ENCODE results near the gene PPP1R3D. TPM values are rescaled to one million over a fixed set of nuclear protein-coding genes. Genes with fewer than 3 reads are reported as not detected.

Gene PPP1R3D, protein sequence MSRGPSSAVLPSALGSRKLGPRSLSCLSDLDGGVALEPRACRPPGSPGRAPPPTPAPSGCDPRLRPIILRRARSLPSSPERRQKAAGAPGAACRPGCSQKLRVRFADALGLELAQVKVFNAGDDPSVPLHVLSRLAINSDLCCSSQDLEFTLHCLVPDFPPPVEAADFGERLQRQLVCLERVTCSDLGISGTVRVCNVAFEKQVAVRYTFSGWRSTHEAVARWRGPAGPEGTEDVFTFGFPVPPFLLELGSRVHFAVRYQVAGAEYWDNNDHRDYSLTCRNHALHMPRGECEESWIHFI
- 3.7 and 5.7 TPM in 2 replicates for total RNA-seq

DNA sequence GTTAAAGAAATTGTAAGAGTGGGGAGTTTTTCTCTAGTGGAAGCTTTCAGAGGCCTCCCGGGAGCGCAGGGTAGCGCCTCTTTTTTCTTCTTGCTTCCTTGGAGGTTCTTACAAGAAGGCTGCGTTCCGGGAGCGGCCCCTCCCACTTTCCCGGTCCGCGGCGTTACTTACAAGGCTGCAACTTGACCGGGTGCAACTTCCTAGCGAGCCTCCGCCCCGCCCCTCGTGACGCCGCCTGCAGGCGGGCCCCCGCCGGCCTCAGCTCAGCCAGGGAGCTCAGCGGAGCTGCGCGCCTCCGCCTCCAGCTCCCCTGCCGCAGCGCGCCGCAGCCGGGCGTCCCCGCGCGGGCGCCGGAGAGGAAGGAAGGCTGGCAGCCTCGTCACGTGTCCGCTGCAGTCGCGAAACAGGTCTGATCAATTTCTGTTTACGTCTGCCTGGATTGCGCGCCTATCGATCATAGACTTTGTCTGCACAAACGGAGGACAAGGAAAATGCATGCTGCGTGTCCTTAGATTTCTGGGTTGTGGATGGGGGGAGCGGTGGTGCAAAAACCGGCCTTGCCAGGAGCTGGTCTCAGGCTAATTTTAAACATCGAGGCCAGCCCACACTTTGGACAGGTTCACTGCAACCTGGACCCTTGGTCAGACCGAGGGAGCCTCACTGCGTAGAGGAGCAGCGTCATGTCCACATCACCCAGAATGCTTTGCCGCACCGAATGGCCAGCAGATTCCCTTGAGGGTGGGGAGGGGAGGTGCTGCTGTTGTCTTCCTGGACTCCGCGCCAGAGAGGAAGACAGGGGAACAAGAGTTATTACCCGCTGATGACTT, at the start of gene PPP1R3D, which contains the start of gene FAM217B:
Gene PPP1R3D, minus strand, starts transcription at position 177 of the 827 bp plus-strand sequence. CDS start 374 bp downstream, outside the sequence.
Gene FAM217B, plus strand, starts transcription at position 261 of the 827 bp plus-strand sequence. CDS start 3,555 bp downstream, outside the sequence.

DNA sequence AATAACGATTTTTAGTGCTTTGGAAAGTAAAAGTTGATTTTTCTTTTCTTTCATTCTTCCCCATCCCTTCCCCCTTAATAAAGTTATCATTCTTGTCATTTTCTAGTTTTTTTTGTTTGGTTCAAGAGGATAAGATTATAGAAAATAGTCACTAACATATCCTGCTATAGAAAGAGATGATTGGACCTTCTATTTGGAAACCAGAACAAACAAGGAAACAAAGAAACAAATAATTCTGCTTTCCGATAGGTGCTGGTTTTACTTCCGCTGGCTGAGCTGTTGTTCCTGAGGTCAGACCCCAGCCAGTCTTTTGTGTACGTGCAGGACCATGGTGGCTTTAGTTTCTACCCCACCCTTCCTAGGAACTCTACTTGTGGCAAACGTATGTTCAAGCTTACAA, 18.0 kb upstream of the PPP1R3D start, which contains the start of gene CDH26:
Gene CDH26, plus strand, starts transcription at position 301 of the 400 bp plus-strand sequence. CDS start 304 bp downstream, outside the sequence.

DNA sequence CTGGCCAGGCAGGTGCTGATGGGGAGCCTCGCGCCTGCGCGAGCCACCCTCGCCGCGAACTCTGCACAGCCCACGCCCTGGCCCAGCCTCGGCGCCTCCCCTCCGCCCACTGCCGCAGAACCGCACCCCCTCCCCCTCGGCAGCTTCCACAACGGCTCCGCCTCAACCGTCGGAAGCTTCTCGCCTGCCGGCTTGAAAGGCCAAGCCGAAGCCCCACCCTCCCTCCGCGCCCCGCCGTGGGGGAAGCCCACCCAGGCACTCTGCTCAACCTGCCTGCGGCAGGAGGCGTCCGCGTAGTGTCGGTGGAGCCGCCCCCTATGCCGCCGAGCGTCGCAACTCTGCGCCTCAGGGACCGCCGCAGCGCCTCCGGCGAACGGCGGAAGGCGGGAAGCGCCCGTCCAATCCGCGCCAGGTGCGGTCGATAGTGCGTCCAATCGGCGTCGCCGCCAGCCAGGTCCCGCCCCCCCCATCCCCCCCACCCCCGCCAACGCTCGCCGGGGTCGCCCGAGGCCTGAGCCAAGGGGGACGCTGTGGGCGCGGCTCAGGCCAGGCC, 6.7 kb downstream of the PPP1R3D start, which contains the start of gene SYCP2:
Gene SYCP2, minus strand, starts transcription at position 342 of the 553 bp plus-strand sequence. CDS start 11,224 bp downstream, outside the sequence.

Other genes with a start within 250 kb of the PPP1R3D start
- 0.37 and 0.39 TPM in 2 replicates for gene SYCP2, start 6.7 kb downstream of the PPP1R3D start, total RNA-seq
- gene FAM217B, start 84 bp upstream of the PPP1R3D start, total RNA-seq: 2.6 and 4.3 TPM in 2 replicates
- under 0.01 TPM in 1 of 2 replicates, not detected in the other for gene CDH26, start 18.1 kb upstream of the PPP1R3D start, total RNA-seq